GM11168 (cell line): ENCODE measurements around the gene CRELD2.

Experiments used
- in situ Hi-C: fragments of 300-500 bp; cut with MboI; formaldehyde crosslinking; loops from one replicate; pipeline ENCODE4 v1.12.0; 2022; ENCODE audit warnings: low sequenced_read_pairs; ENCODE audit not compliant: unreplicated experiment

The CRELD2 gene

GRCh38 chr22:49927483-49928184 lies 9.2 kb downstream of the CRELD2 start:
- in situ Hi-C loops = no loop called here

GRCh38 chr22:49928185-49928495 lies 9.7 kb downstream of the CRELD2 start:
- in situ Hi-C loops = no loop called here

GRCh38 chr22:49928555-49929210 lies 10.2 kb downstream of the CRELD2 start:
- in situ Hi-C loops = no loop called here

- in situ Hi-C loops = no loop called here
Measured at GRCh38 chr22:49929211-49929979, 11.0 kb downstream of the CRELD2 start.

GRCh38 chr22:49929994-49930575 lies 11.7 kb downstream of the CRELD2 start:
- in situ Hi-C loops = loop anchor here (5.0 kb wide), 1 partner anchor 97 kb away; no protein-coding TSS in a partner anchor

- in situ Hi-C loops = loop anchor here (5.0 kb wide), 1 partner anchor 96 kb away; no protein-coding TSS in a partner anchor
Measured at GRCh38 chr22:49930596-49931412, 12.4 kb downstream of the CRELD2 start.

- in situ Hi-C loops = loop anchor here (5.0 kb wide), 1 partner anchor 94 kb away; no protein-coding TSS in a partner anchor
Measured at GRCh38 chr22:49933236-49934159, 15.1 kb downstream of the CRELD2 start.

GRCh38 chr22:49934160-49934890 lies 15.9 kb downstream of the CRELD2 start:
- in situ Hi-C loops = loop anchor here (5.0 kb wide), 1 partner anchor 93 kb away; no protein-coding TSS in a partner anchor

- in situ Hi-C loops = loop anchor here (5.0 kb wide), 1 partner anchor 92 kb away; no protein-coding TSS in a partner anchor
Measured at GRCh38 chr22:49934891-49935557, 16.6 kb downstream of the CRELD2 start.

GRCh38 chr22:49935561-49935960 lies 17.1 kb downstream of the CRELD2 start:
- in situ Hi-C loops = no loop called here

- in situ Hi-C loops = no loop called here
Measured at GRCh38 chr22:49936018-49936972, 17.9 kb downstream of the CRELD2 start.

- in situ Hi-C loops = no loop called here
Measured at GRCh38 chr22:49936973-49937757, 18.7 kb downstream of the CRELD2 start.

GRCh38 chr22:49937758-49938564 lies 19.5 kb downstream of the CRELD2 start:
- in situ Hi-C loops = no loop called here

- in situ Hi-C loops = no loop called here
Measured at GRCh38 chr22:49938565-49939136, 20.2 kb downstream of the CRELD2 start.
